HepG2 (cell line): ENCODE data around the gene GLTPD2. TPM values are rescaled to one million over a fixed set of nuclear protein-coding genes. Genes with fewer than 3 reads are reported as not detected.
A peak's percentile ranks its signal among the peaks of the same experiment; 100 is the strongest.

Experiments
- ATF3 ChIP-seq: sonication (generic); formaldehyde crosslinking; IDR thresholded peaks from 2 replicates; pipeline ENCODE4 v1.4.0; 2020; ENCODE audit warnings: missing genetic modification reagents
- CBX1 ChIP-seq: IDR thresholded peaks from one replicate; pipeline ENCODE4 v1.6.1; 2016; ENCODE audit warnings: antibody characterized with exemption, low read depth
- FLYWCH1 ChIP-seq: sonication (generic); formaldehyde crosslinking; IDR thresholded peaks from 2 replicates; pipeline ENCODE4 v1.8.1; 2023; ENCODE audit warnings: mild to moderate bottlenecking, missing genetic modification reagents
- HDAC1 ChIP-seq: sonication (generic); formaldehyde crosslinking; IDR thresholded peaks from 2 replicates; pipeline ENCODE4 v1.5.1; 2020; ENCODE audit warnings: mild to moderate bottlenecking, missing genetic modification reagents
- HNF1B ChIP-seq: sonication (generic); formaldehyde crosslinking; IDR thresholded peaks from 2 replicates; pipeline ENCODE4 v1.5.1; 2020; ENCODE audit warnings: mild to moderate bottlenecking, moderate library complexity, missing genetic modification reagents
- HNRNPL ChIP-seq: fragments of 200-400 bp; formaldehyde crosslinking; IDR thresholded peaks from 2 replicates; pipeline ENCODE4 v1.6.1; 2017; ENCODE audit warnings: mild to moderate bottlenecking, low read depth, low read length
- HOMEZ ChIP-seq: IDR thresholded peaks from 2 replicates; pipeline ENCODE4 v1.6.1; 2016; ENCODE audit warnings: low read depth
- HOXA7 ChIP-seq: sonication (generic); formaldehyde crosslinking; IDR thresholded peaks from 2 replicates; pipeline ENCODE4 v1.8.1; 2022; ENCODE audit warnings: mild to moderate bottlenecking, missing genetic modification reagents, moderate library complexity
- JUNB ChIP-seq: sonication (generic); formaldehyde crosslinking; IDR thresholded peaks from 2 replicates; pipeline ENCODE4 v1.8.0; 2022; ENCODE audit warnings: missing genetic modification reagents, mild to moderate bottlenecking, borderline replicate concordance
- MED8 ChIP-seq: sonication (generic); formaldehyde crosslinking; IDR thresholded peaks from 2 replicates; pipeline ENCODE4 v1.8.1; 2023; ENCODE audit warnings: mild to moderate bottlenecking, missing genetic modification reagents; ENCODE audit not compliant: insufficient replicate concordance
- NCOA5 ChIP-seq: sonication (generic); formaldehyde crosslinking; IDR thresholded peaks from 2 replicates; pipeline ENCODE4 v1.4.0; 2020; ENCODE audit warnings: missing genetic modification reagents
- NFKBIZ ChIP-seq: IDR thresholded peaks from 2 replicates; pipeline ENCODE4 v1.6.1; 2018; ENCODE audit warnings: missing genetic modification reagents, missing compliant biosample characterization
- PCBP2 ChIP-seq: fragments of 200-400 bp; formaldehyde crosslinking; optimal IDR thresholded peaks from 2 replicates; pipeline ENCODE3; 2018; ENCODE audit warnings: low read length, low read depth; ENCODE audit not compliant: poor library complexity, severe bottlenecking
- POLR2G ChIP-seq: fragments of 200-400 bp; formaldehyde crosslinking; IDR thresholded peaks from 2 replicates; pipeline ENCODE4 v1.6.1; 2018; ENCODE audit warnings: mild to moderate bottlenecking, low read depth, low read length, moderate library complexity
- RBFOX2 ChIP-seq: fragments of 200-400 bp; formaldehyde crosslinking; IDR thresholded peaks from 2 replicates; pipeline ENCODE4 v1.6.1; 2017; ENCODE audit warnings: low read depth, mild to moderate bottlenecking, low read length
- RXRB ChIP-seq: IDR thresholded peaks from 2 replicates; pipeline ENCODE4 v1.6.1; 2016; ENCODE audit warnings: borderline replicate concordance, missing genetic modification reagents, missing compliant biosample characterization
- SALL1 ChIP-seq: sonication (generic); formaldehyde crosslinking; IDR thresholded peaks from 2 replicates; pipeline ENCODE4 v1.8.0; 2022; ENCODE audit warnings: mild to moderate bottlenecking, missing genetic modification reagents
- SMAD1 ChIP-seq: sonication (generic); formaldehyde crosslinking; IDR thresholded peaks from 2 replicates; pipeline ENCODE4 v1.4.0; 2020; ENCODE audit warnings: missing genetic modification reagents, low read depth, mild to moderate bottlenecking, borderline replicate concordance
- SMC3 ChIP-seq: IDR thresholded peaks from 2 replicates; pipeline ENCODE4 v1.6.1; 2011; ENCODE audit warnings: low read length, improper control_type of control experiment
- SYNCRIP ChIP-seq: fragments of 200-400 bp; formaldehyde crosslinking; IDR thresholded peaks from 2 replicates; pipeline ENCODE4 v1.6.1; 2018; ENCODE audit warnings: mild to moderate bottlenecking, low read depth, low read length; ENCODE audit not compliant: insufficient read depth
- ZBTB43 ChIP-seq: sonication (generic); formaldehyde crosslinking; conservative IDR thresholded peaks from 2 replicates; pipeline ENCODE4 v1.4.0; 2020; ENCODE audit warnings: missing genetic modification reagents
- ZNF256 ChIP-seq: sonication (generic); formaldehyde crosslinking; conservative IDR thresholded peaks from 2 replicates; pipeline ENCODE4 v1.4.0; 2020; ENCODE audit warnings: missing genetic modification reagents
- ZNF260 ChIP-seq: sonication (generic); formaldehyde crosslinking; IDR thresholded peaks from 2 replicates; pipeline ENCODE4 v1.4.0; 2020; ENCODE audit warnings: missing genetic modification reagents, low read depth, mild to moderate bottlenecking, borderline replicate concordance
- ZNF580 ChIP-seq: IDR thresholded peaks from 2 replicates; pipeline ENCODE4 v1.6.1; 2016; ENCODE audit warnings: low read depth, borderline replicate concordance
- ZNF674 ChIP-seq: sonication (generic); formaldehyde crosslinking; IDR thresholded peaks from 2 replicates; pipeline ENCODE4 v1.5.0; 2020; ENCODE audit warnings: low read depth, mild to moderate bottlenecking, missing genetic modification reagents
- ZNF737 ChIP-seq: sonication (generic); formaldehyde crosslinking; IDR thresholded peaks from 2 replicates; pipeline ENCODE4 v1.5.0; 2020; ENCODE audit warnings: missing genetic modification reagents, mild to moderate bottlenecking, borderline replicate concordance
- polyA plus RNA-seq, 8 experiments: library from polyadenylated mRNA; depleted of rRNA in 3 of 8; stranded (reverse) in 7 of 8; unstranded in 1 of 8; fragments of >200 nt; fragmentation: Illumina TruSeq in 4 of 8; extraction: Trizol in 4 of 8; gene quantifications; 2 replicates each; pipeline versions ENCODE4 v1.2.1 to v1.2.3, GENCODE V29; 2011 to 2016; ENCODE audit warnings: low read depth in 4 of 8, missing spikeins in 1 of 8, mixed read lengths in 1 of 8; ENCODE audit not compliant: insufficient read depth in 1 of 8
- total RNA-seq, 5 experiments: library from RNA; depleted of rRNA; stranded (reverse); fragments of >200 nt; fragmentation: Illumina TruSeq; extraction: Trizol; gene quantifications; 2 replicates each; pipeline ENCODE4 v1.2.3, GENCODE V29; 2016; ENCODE audit warnings: low read depth in 1 of 5

GLTPD2 gene
- total and polyA plus RNA-seq, 2 of the 13 experiments (the other 11 are each of a cell fraction or from before 2014, with no cell fraction given), result 7.5 to 12.9 TPM

- peak; percentile 93 for TF ChIP-seq SALL1
- no peak for TF ChIP-seq SYNCRIP
- peak; percentile 72; the same call in 1 of the 2 replicates for TF ChIP-seq ZBTB43 (CRISPR knock-in tag)
- TF ChIP-seq POLR2G, result peak; percentile 23; the same call in 1 of the 2 replicates
- TF ChIP-seq PCBP2, result no peak
- no peak for TF ChIP-seq JUNB (CRISPR knock-in tag)
- no peak for TF ChIP-seq RBFOX2
- peak; percentile 68 for TF ChIP-seq HDAC1 (CRISPR knock-in tag)
- TF ChIP-seq RXRB (CRISPR knock-in tag), result peak; percentile 82
- no peak for TF ChIP-seq FLYWCH1 (CRISPR knock-in tag)
- TF ChIP-seq ZNF256 (CRISPR knock-in tag), result no peak; the same call in 1 of the 2 replicates
- TF ChIP-seq ATF3, result peak; percentile 84
- peak; percentile 48 for TF ChIP-seq SMC3
- no peak for TF ChIP-seq HNRNPL
- no peak for TF ChIP-seq ZNF737 (CRISPR knock-in tag)
- TF ChIP-seq ZNF674, result no peak
- no peak for TF ChIP-seq MED8 (CRISPR knock-in tag)
- peak; percentile 79 for TF ChIP-seq HNF1B (CRISPR knock-in tag)
- no peak for TF ChIP-seq HOXA7 (CRISPR knock-in tag)
- TF ChIP-seq ZNF260 (CRISPR knock-in tag), result no peak
- peak; percentile 49; the same call in 1 of the 2 replicates for TF ChIP-seq HOMEZ
- TF ChIP-seq ZNF580 (CRISPR knock-in tag), result peak; percentile 66; the same call in 1 of the 2 replicates
- no peak for TF ChIP-seq NFKBIZ
- no peak for TF ChIP-seq NCOA5
- no peak for TF ChIP-seq SMAD1 (CRISPR knock-in tag)
- no peak for TF ChIP-seq CBX1
Measured at GRCh38 chr17:4777969-4778760, 10.6 kb upstream of the GLTPD2 start (continued).
